GM18526 (cell line): ENCODE measurements around the gene ZNF648.

ENCODE experiments used
- POLR2A ChIP-seq: IDR thresholded peaks from 3 replicates; pipeline ENCODE4 v1.6.1; 2011; ENCODE audit not compliant: insufficient read length; ENCODE audit errors: extremely low read depth

ZNF648 gene

DNA sequence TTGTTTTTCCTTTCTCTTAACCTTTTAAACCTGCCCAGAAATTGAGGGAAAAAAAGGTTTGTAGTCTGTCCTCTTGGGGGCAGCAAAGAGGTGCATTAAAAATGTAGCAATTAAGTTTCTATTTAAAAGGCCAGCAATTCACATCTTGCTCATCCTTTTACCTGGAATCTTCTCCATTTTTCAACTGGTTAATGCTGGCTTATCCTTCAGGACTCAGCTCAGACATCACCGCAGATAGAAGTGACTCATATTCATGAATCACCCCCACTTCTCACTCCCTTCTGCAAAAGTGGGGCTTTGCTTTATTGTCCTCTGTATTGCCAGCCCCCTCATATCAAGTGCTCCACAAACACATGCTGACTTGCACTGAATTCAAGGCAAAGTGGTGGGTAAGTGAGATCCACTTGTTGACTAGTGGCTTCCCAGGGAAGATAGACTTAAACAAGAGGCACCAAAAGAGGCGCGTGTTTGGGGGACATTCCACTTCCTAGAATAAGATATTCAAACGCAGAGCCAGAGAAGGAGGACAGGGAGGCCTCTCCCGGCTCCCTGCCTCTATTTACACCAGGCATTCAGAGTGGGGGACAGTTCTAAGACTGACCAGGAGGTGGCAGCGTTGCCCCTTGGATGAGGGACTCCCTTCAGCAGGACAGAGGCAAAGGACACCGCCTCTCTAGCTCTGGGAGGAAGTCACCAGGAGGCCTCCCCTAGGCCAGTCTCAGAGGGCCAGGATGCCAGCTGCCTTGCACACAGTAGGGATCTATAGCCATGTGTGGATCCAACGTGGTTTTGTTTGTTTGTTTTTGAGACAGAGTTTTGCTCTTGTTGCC lies 23.2 kb upstream of the ZNF648 start:
- TF ChIP-seq POLR2A: no peak

DNA sequence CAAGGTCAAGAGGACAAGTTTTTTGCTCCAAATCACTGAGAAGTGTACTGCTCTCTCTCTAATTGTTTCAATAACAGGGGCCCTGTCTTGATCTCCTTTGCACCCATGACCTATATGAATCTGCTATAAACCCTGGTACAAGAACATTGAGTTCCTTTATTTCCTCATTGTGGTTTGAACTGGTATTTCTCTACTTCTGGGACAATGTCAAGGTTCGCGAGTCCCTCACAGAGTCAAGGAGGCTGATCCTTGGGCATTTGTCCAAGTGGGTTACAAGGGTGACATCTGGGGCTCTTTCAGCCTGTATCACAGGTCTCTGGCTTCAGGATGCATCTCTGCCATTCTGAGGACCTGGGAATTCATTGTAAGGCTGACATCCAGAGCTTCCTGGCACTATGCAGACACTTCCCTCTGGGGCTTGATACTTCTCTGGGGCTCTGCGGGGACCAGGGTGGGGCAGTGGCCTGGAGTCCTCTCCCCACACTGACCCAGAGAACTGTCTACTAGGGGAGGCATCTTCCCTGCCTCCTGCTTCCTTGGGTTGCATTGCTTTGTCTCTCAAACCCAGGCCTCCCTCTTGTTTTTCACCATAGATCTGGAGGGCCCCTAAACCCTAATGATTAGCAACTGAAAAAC lies 22.5 kb upstream of the ZNF648 start:
- no peak for TF ChIP-seq POLR2A

DNA sequence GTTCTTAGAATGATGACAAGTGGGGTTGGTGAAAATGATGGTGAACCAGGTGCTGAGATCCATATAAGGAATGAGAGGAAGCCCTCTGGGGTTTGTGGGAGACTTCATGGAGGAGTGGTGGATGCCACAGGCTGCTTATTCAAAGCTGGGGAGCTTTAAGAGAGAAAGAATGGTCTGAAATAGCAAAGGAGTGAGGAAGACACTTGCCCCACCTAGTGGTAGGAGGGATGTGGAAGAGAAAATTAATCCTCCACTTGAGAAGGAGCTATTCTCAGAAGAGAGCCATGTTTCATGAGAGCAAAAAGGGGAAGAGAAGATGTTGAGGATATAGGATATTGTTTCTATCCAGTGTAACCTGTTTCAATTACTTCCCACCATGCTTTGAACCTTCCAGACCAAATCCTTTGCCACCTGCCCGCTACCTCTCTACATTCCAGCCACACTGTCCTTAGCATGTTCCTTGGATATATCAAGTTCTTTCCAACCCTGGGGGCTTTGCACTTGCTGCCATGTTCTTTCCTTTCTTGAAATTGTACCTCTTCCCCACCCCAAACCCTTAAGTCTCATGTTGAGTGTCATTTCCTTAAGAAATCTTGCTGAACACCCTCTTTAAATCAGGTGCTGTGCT lies 19.6 kb upstream of the ZNF648 start:
- no peak for TF ChIP-seq POLR2A

DNA sequence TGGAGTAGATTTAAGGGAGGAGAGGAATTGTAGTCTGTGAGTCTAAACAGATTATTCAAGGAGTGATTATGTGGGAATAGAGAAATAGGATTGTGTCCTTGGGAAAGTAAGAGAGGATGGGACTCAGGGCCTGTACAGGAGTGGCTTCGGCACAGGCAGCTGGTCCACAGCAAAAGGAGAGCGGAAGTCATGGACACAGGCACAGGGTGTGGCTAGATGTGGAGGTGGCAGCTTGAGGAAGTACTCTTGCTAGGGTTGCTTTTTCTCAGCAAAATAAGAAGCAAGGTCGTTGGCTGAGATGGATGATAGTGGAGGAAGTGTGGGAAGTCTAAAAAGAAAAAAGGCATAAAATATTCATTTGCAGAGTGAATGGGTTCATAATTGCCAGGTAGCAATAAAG lies 18.5 kb upstream of the ZNF648 start:
- TF ChIP-seq POLR2A: no peak

DNA sequence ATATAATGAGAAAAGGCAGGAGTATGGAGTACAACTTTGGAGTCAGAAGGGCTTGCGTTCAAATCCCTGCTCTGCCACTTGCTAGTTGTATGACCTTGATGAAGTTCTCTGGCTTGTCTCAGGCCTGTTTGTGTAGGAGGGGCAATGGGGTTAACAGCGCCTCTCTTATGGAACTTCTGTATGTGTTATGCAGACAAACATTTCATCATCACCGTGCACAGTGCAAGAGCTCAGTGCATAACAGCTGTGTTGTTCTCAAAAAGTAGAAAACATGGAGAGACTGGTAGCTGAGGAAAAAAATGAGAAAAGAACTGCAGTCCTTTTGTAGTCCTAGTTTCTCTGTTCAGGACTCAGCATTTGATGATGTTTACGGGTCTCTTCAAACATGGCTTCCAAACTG lies 10.4 kb upstream of the ZNF648 start:
- no peak for TF ChIP-seq POLR2A

DNA sequence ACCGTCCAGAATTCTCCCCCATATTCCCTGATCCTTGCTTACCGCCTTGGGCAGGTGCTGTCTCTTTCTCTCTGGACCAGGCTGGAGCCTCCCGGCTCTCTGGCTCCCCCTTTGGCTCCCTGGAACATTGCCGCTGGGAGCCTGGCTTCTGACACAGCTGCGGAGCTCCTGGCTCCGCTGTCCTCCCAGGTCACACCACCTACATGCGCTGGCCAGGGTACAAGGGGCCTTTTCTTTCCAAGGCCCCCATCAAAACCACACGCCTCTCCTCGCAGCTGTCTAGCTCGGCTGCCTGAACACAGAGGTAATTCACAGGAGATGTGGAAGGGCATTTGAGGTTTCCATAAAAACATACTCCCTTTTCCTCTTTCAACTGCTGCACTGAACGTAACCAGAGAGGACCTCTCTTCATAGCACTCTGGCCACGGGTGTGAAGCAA lies 7.5 kb upstream of the ZNF648 start:
- no peak for TF ChIP-seq POLR2A

DNA sequence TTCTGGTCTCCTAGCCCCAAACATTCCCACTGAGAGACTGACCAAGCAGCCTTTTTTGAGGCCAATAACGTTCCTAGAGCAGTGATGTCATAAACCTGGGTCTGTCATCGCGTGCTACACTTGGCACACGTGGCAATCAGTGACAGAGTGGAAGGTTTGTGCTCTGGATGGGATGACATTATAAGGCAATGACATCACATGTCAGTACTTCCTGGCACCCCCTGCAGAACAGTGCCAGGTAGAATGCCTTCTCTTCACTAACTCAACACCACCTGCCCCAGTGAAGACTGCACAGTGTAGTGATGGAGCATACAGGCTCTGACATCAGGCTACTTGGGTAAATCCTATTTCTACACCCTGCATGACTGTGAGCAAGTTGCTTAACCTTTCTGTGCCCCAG lies 5.4 kb upstream of the ZNF648 start:
- TF ChIP-seq POLR2A: no peak

DNA sequence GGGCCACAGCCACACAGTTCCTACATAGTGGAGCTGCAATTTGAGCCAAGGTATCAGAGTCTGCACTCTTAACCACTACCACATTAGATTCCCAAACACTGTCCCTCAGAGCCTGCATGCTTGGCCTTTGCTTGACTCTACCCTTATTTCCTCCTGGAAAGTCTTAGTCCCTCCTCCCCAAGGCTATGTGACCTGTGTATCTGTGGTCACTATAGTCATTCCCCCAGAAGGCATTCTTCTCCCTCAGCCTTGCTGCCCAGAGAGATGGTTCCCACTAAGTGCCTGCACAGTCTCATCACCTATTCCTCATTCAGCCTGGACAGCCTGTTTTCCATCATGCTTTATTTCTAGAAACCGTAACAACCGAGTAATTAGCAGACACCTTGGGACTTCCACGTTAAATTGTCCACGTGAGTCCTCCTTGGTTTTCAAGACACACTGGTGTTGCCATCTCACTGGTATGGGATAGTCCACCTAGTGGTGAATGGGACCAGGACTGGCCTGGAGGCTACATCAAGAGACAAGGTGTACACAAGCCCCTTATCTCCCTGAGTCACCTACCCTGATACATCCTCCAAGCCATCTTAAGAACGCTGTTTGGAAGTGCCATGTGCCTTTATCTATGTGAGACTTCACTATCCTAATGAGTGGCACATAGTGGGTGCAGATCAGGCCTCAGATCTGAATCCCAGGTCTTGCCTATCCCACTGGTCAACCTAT lies 3.8 kb upstream of the ZNF648 start:
- no peak for TF ChIP-seq POLR2A

DNA sequence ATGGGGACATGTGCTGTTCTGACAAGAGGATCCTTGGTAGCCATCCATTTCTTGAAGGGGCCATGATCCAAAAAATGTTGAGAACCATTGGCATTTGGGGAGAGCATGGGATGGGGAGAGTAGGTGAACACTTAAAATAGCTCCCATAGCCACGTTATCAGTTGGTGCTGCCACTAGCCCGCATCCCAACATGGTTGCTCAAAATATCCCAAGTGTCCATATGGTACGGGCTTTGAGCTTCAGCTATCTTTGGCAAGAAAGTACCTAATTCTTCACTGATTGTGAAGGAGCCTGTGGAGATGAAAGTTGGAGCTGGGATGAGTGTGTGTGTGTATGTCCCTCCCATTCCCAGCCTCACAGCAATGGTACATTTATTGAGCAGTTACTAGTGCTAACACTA lies 3.1 kb upstream of the ZNF648 start:
- no peak for TF ChIP-seq POLR2A

DNA sequence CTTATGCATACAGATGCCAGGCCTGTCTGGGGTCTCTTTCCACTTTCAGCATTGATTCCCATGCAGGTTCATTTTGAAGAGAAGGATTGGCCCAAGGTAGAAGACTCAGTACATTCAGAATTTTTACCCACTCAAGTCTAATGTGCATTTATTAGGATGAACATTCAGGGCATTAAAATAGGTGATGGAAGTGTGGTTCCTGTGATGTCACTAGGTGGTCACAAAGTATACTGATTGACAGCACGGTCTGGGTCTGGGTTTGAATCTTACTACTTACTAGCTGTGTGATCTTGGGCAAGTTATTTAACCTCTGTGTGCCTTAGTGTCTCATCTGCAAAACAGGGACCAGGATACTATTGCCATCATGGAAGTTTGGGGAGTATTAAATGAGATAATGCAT lies 711 bp upstream of the ZNF648 start:
- no peak for TF ChIP-seq POLR2A

DNA sequence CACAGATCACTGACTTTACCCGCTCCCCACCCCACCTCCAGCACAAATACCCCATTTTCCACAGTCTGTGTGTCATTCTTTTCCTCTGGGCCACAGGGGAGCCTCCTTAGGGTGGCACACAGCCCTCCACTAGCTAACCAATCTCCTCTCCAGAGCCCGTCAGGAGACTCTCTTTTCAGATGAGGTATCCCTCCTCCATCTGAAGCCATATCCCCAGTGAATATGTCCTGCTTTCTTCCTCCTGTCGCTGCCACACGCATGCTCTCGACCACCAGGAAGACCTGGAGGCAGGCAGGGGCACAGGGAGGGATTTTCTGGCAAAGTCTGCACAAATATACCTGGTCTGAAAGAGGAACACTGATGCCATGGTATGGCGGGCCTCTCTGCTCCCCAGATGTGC lies 635 bp downstream of the ZNF648 start:
- TF ChIP-seq POLR2A: no peak

DNA sequence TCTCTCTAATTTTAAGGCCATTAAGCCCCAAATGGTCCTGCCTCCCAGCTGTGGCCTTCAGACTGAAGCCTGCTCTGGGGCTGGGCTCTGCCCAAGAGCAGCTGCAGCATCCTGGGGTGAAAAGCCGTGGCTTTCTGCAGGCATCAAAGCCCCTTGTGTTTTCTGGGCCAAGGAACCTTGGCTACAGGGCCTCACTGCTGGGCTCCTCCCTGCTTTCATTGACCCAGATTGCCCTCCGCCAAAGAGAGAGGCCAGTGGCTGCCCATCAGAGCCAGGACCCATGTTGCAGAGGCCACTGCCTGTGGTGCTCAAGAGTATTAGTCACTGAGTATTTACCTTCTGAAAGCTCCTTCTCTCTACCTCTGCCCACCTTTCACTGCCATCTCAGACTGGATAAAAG lies 1.6 kb downstream of the ZNF648 start:
- no peak for TF ChIP-seq POLR2A

DNA sequence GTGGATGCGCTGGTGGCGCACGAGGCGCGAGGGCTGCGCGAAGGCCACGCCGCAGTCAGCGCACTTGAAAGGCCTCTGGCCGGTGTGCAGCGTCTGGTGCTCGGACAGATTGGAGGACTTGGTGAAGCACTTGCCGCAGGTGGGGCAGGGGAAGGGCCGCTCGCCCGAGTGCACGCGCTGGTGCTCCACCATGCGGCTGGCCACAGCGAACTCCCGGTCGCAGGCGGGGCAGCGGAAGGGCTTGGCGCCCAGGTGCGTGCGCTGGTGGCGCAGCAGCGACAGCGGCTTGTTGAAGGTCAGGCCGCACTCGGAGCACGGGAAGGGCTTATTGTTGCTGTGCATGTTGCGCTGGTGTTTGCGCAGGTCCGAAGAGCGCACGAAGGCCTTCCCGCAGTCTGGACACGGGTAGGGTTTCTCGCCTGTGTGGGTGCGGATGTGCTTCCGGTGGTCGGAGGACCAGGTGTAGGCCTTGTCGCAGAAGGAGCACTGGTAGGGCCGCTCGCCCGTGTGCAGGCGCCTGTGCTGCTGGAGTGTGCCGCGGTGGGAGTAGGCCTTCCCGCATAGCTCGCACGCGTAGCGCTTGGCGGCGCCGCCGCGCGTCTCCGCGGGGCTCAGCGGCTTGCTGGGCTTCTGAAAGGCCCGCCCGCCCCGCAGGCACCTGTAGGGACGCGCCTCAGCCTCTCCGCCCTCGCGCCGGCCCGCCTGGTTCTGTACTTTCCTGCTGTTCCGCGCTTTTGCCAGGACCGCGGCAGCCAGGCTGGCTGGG lies 4.7 kb downstream of the ZNF648 start:
- TF ChIP-seq POLR2A: no peak

DNA sequence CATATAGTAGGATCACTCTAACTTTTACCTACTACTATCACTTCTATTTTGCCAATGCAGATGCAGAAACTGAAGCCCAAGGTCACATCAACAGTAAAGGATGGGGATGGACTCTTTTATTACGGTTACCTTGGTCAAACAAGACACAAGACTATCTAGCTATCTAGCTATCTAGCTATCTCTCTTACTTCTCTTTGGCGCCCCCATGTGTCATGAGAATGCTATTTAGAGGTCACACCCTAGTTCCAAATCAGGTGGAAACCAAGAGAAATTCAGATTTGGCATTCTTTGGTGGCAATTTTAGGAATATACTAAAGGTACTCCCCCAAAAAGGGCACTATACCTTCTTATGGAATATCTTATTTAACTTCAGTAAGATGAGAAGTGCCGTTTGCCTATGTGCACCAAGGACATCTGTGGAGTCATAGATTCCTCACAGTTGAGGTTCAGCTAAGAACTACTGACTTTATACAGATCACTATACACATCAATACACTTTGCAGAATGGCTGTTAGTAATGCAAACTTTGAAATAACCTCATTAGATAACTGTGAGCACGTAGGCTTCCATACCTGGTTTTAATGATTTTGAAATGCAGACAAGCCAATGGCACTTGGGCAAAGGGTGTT lies 6.7 kb downstream of the ZNF648 start:
- TF ChIP-seq POLR2A: no peak
